HG03108 (cell line): ENCODE results near the gene CYREN.

ENCODE experiments used
- ATAC-seq: cut with Tn5 transposase; IDR thresholded peaks from one replicate; pipeline ENCODE4 v1.9.1; 2021; ENCODE audit warnings: moderate library complexity; ENCODE audit not compliant: unreplicated experiment

Gene CYREN

GRCh38 chr7:135197906-135198655, 27.6 kb upstream of the CYREN start:
- no peak for ATAC-seq

GRCh38 chr7:135197343-135197742, 26.8 kb upstream of the CYREN start:
- no peak for ATAC-seq

DNA sequence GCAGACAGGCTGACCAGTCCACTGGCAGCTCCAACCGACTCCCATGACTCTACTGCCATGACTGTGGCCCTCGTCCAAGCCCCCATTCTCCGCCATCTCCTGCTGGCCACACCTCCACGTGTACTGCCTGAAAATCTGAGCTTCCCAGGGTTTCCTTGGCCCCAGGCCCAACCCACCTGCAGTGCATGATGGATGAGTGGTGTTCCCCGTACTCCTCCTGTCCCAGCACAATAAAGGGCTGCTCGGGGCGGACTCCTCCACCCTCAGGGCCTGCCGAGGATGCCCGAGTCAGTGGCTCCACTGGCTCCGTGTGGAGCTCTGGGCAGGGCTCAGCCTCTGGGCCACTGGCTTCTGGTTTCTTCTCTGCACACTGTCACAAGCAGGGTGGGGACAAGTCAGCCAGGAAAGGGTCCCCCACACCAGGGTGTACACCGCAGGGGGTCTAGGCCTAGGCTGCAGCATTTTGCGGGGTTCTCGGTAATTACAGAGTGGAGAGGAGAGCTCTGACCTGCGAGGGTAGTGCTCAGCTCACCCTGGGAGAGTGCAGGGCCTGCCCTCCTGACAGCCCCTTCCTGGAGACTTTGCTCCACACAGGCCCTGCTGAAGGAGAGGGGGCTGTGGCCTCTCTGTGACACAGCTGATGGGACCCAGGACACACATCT, 25.6 kb upstream of the CYREN start:
- no peak for ATAC-seq

GRCh38 chr7:135195156-135195555, 24.6 kb upstream of the CYREN start:
- ATAC-seq: no peak

DNA sequence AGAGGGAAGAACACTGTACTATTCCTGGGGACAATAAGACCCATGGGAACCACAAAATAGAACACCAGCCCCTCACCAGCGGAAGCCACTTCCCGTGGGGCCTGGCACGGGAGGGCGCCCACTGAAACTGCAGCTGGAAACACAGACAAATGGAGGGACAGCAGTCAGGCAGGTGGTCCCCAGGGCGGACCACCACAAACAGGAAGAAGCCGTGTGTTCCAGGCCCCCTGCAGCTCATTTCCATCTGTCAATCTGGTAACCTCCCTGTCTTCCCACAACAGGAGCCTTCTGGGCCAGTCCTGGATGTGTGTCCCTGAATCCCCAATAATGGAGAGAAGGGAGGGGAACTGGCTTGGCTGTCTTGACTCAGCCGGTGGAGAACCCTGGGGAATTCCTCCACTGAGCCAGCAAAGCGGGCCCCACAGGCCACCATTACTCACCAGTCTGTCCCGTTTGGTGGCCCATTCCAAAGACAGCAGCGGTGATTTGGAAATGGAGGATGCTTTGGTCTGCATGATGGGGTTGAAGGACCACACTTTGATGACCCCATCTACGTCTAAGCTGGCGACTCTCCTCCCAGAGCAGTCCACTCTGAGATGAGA, 24.1 kb upstream of the CYREN start:
- ATAC-seq: no peak

DNA sequence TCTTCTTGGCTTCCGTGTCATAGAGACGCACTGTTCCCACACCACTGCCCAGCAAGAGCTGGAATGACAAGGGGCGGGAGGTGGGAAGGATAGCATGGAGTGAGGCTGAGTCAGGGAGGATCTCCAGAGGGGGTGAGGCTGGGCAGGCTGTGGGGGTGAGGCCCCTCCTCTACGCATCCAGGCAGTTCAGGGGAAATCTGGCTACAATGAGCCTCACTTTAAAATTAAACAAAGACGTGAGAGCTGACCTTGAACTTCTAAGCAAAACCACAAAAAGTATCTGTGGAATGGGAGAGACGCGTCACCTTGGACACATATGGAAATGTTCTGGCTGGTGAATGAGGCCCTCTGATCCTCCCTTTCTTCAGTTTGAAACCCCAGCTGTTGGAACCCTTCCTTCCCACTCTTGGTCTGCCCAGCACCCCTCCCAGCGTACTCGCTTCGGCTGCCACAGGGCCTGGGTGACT, 23.1 kb upstream of the CYREN start:
- ATAC-seq: no peak

GRCh38 chr7:135192914-135193536, 22.5 kb upstream of the CYREN start:
- ATAC-seq: no peak

- no peak for ATAC-seq
These were observed 20.2 kb upstream of the CYREN start for GRCh38 chr7:135190703-135191102.

DNA sequence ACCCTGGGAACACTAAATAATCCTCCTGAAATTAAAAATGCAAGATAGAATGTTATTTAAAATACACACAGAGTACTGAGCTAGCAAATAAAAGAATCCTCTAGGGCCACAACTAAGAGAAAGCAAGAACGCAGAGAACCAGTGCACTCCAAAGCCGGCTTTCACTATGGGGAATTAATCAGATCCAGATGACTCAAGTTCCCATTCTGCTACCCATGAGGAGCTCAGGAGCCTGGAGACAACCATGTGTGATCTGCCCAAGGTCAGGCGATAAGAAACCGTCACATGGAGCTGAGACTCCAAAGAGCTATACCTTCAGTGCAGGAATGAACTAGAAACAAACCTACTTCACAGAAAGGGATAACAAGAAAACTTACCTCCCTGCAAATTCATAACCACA, 19.5 kb upstream of the CYREN start:
- ATAC-seq: no peak

DNA sequence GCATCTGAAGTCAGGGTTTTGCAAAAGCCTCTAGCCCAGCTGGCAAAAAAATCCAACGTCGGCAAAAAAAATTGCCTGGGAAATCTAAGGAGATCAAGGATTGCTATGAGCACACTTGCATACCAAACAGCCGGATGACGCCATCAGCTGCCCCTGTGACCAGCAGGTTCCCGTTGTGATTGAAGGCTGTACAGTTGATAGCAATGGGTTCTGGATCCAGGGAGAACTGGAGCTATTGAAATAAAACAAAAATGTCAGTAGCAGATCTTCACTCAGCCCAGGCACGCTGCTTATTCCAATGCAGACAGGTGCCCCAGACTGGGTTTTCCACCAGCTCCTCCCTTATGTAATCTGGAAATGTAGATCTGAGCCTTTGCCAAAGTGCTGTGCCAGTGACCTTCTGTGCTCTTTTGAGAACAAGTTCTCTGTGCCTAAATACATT, 18.7 kb upstream of the CYREN start:
- ATAC-seq: no peak

DNA sequence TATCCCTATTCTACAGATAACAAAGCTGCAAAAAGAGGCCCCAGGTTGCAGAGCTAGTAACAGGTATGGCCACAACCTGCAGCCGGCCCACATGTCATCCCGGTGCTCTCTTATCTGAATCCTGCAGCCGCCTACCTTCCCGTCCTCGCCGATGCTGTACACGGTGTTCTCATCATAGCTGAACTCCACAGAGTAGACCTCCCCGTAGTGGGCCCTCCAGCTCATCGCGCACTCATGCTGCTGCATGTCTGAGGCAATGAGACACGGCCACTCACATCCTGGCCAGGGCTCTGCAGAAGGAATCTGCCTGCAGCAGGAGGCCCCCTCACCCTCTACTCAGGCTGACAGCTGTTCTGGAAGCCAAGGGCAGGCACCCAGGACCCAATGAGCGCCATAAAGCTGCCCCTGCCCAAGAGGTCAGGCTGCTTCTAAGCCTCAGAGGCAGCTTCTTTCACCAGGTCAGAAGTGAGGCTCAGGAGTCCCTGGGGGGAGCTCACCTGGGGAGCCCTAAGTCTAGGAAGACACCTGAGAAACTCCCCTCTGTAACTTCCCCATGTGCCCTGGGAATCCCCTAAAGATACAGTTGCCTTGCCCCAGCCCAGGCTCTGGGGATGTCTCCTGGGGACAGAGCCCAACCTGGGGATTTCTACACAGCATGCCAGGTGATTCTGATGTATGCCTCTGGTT, 17.9 kb upstream of the CYREN start:
- peak; percentile 38 for ATAC-seq

DNA sequence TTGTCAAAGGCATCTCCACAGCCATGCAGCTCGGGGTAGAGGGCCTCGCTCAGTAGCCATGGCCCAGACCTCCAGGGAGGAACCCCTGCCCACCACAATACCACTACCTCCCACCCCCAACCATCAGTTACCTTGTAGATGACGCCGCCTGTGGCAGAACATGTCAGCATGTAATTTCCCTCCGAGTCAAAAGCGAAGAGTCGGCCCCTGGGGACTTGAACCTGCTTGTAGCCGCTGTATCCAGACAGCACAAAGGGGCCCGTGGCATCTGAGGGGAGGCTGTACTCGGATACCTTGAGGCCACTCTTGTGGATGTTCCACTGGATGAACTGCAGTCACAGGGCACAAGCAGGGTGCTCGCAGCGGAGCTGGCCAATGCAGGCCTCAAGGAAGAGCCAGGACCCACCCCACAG, 16.3 kb upstream of the CYREN start:
- peak; percentile 55 for ATAC-seq

GRCh38 chr7:135186261-135186540, 15.7 kb upstream of the CYREN start:
- peak; percentile 20 for ATAC-seq

GRCh38 chr7:135185471-135186260, 15.2 kb upstream of the CYREN start:
- no peak for ATAC-seq

- ATAC-seq: no peak
These were observed 13.8 kb upstream of the CYREN start for GRCh38 chr7:135184254-135184841.

DNA sequence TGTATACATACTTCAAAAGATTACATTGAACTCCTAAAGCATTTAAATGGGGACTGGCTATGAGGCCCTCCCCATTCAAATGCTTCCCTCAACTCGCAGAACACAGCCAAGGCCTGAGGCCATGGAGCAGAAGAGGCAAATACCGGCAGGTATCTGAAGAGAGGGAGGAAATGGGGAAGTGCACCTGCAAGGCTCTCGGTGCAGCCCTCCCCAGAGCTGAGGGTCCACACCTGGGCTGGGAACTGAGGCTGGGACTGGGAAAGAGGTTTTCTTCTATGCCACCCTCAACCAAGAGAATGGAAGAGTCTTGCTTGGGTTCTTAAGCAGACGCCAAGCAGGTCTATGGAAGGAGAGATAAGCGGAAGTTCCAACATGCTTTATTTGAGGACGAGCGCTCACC, 13.0 kb upstream of the CYREN start:
- ATAC-seq: no peak

DNA sequence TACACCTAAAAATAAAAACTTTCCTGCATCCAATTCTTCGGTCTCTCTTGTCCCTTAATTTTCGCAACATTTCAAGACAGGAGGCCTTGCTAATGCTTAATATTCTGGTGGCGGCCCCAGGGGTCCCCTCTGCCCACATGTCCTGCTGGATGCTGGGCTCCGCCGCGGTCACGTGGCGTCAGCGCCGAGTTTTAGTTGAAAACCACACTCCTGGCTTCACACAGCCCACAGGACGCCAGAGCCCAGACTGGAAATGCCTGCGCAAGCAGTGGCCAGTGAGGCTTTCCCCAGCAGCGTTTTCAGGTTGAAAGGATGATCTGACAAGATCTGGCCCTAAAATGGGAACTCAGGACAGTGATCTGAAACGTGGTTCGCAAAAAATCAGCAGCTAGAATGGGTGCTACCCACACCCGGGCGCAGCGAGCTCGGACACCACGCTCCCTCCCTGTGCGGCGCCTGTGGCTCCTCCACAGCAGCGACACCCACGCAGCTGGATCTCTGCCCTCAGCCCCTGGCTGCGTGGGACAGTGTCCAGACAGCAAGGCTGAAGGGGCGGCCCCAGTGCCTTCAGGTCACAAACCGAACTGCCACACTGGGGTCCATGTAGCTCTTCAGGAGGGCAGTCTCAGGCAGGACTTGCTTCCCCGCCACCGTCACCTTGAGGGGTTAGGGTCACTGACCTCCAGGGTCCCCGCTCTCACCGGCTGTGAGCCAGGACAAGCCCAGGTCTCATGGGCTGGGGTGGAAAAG, 11.6 kb upstream of the CYREN start:
- no peak for ATAC-seq

DNA sequence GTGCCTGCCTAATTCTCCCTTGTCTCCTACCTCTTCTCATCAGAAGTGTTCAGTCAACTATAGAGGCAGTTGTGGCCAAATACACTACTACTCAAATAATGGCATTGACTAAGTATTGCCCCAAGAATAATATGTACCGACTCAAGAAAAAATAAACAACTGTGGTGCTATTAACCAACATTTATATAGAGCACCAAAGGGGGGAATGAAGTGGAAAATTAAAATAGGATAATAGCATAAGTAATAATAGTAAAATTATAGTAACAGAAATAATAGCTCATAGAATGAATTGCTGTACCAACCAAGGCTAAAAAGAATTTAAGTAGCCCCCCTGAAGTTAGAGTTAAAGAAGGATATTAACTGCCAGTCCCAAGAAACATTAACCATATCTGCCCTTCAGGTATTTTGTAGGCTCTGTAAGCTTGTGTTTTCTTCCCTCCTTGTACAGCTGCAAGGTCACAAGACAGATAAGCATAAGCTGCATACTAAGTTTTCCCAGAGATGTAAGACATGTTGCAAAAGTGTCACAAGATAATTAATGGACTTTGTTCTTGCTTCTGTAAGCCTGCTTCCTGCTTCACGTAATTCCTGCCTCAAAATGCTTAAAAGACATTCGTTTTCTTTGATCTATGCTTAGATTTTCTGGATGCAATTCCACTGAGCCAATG, 10.9 kb upstream of the CYREN start:
- no peak for ATAC-seq

- no peak for ATAC-seq
These were observed 9.6 kb upstream of the CYREN start for GRCh38 chr7:135180122-135180521.
